Stomach (tissue), 4 donors: Measurements from ENCODE around the gene SYT7.

ENCODE experiments used
- CTCF ChIP-seq, 7 experiments: fragments of 450-650 bp in 4 of 7; fragments of 200-600 bp in 3 of 7; sonication (generic) in 3 of 7; IDR thresholded peaks; one replicate each; pipeline ENCODE4 v1.5.1; 2016 to 2019; ENCODE audit warnings: antibody characterized with exemption in 7 of 7, control low read depth in 2 of 7, mild to moderate bottlenecking in 1 of 7
- POLR2A ChIP-seq, 4 donors: fragments of 450-650 bp; IDR thresholded peaks; one replicate each; pipeline ENCODE4 v1.6.1; 2016; ENCODE audit warnings: antibody characterized with exemption in 4 of 4, control low read depth in 2 of 4, mild to moderate bottlenecking in 1 of 4, moderate library complexity in 1 of 4
- POLR2AphosphoS5 ChIP-seq, 3 donors: sonication (generic); formaldehyde crosslinking; IDR thresholded peaks; one replicate each; pipeline ENCODE4 v1.6.1; 2016; ENCODE audit warnings: antibody characterized with exemption in 3 of 3

GRCh38 chr11:61472282-61472681 lies 108.6 kb downstream of the SYT7 start:
- TF ChIP-seq CTCF (IDR thresholded peaks at IDR 0.05) (no peak), POLR2AphosphoS5 (IDR thresholded peaks at IDR 0.05) (no peak), POLR2A (IDR thresholded peaks at IDR 0.05) (no peak)
